Epithelial cell of esophagus (primary cell): Measurements from ENCODE around the gene TLR8.

Experiments
- DNase-seq: peaks from one replicate; pipeline ENCODE4 v3.0.0; 2010; ENCODE audit warnings: low read depth
- H3K4me3 ChIP-seq: 2 replicates; pipeline ENCODE4 v1.5.1; 2011; ENCODE audit warnings: mild to moderate bottlenecking, low read length, control low read depth
- TF ChIP-seq, protein P1 (sequence below): IDR thresholded peaks from 2 replicates; pipeline ENCODE4 v1.5.1; 2011; ENCODE audit warnings: low read depth, mild to moderate bottlenecking, low read length, control low read depth, inconsistent platforms; ENCODE audit not compliant: insufficient read depth; ENCODE audit errors: missing control alignments

Gene TLR8

DNA sequence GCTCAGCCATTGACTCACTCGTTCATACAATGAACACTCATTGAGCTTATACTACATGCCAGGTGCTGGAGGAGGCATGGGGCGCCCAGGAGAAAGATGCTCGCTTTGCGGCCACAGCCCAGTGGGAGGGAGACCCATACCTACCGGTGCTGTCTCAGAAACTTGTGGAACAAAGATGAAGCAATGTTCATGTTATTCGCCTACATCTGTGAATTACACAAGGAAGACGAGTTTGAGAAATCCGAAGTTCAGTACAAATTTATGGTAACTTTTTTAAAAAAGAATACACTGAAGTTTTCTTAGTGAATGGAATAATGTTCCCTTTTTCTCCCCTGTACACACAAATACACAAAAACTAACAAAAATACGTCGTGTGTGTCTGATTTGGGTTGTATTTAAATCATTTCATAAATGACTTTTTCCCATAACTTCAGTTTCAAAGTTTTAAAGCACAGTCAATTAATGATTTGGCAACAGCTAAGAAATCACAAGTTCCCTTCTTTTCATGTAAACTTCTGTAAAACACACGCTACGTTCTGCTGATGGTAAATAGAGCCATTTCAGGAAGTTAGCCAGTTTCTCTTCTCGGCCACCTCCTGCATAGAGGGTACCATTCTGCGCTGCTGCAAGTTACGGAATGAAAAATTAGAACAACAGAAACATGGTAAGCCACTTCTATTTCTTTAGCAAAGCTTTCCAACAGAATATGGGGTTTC lies at the start of gene TLR8:
TSS of gene TLR8 (plus strand) at position 575 of the 716 bp plus-strand sequence. CDS start at position 662, 87 bp downstream.
- TF ChIP-seq, protein P1, sequence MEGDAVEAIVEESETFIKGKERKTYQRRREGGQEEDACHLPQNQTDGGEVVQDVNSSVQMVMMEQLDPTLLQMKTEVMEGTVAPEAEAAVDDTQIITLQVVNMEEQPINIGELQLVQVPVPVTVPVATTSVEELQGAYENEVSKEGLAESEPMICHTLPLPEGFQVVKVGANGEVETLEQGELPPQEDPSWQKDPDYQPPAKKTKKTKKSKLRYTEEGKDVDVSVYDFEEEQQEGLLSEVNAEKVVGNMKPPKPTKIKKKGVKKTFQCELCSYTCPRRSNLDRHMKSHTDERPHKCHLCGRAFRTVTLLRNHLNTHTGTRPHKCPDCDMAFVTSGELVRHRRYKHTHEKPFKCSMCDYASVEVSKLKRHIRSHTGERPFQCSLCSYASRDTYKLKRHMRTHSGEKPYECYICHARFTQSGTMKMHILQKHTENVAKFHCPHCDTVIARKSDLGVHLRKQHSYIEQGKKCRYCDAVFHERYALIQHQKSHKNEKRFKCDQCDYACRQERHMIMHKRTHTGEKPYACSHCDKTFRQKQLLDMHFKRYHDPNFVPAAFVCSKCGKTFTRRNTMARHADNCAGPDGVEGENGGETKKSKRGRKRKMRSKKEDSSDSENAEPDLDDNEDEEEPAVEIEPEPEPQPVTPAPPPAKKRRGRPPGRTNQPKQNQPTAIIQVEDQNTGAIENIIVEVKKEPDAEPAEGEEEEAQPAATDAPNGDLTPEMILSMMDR, result no peak
- H3K4me3 ChIP-seq, result no peak within 1 kb of the TSS
- no peak for DNase-seq

DNA sequence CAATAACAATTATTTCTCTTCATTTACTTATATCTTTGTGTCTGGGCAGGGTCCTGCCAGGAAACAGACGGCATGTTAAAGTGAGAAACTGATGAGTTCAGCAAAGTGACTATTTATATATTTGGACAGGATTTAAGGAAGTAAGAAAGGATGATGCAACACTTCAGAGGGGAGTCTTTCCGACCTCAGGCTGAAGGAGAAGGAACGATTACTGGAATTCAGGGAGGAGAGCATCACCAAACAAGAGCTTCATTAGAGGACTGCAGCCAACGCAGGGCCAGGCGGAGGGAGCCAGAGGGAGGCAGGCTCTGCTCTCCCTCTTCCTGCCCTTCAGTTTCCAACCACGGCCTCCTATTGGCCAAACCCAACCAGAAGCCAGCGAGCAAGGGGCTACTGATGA lies 41.1 kb upstream of the TLR8 start:
- DNase-seq, result no peak
- TF ChIP-seq, protein P1, result no peak

DNA sequence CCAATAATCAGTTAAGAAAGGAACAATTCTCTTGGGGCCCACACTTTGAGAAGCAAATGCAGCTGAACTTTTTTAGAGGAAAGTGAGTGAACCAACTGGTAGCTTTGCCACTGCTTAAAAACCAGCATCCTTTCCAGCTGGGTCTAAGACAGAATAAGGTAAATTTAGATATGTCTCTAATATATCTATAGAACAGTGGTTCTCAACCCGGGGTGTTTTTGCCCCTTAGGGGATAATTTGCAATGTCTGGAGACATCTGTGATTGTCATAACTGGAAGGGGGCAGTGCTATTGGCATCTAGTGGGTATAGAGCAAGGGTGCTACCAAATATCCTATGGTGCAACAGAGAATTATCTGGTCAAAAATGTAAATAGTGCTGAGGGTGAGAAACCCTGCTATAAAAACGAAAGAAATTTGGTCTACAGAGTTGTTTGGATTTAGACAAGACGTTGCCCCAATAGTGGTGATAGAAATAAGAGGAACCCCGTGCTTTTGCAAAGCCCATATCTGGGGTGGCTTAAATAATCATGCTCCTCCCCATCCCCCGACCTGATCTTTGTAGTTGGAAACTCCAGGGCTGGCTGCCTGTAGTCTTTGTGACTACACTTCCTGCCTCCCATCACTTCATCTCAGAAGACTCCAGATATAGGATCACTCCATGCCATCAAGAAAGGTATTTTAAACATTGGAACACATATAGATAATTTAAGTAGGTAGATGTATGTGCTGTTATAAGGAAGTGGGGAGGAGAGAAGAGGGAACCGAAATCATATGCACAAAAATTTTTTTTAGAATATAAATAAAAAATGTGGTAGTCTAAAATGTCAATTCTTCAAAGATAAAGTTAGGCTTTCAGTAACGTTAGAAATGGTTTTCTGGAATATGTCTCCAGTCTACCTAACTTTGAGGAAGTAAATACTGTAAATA lies 39.7 kb upstream of the TLR8 start, which contains the start of gene TLR7:
TSS of gene TLR7 (plus strand) at position 622 of the 927 bp plus-strand sequence. CDS start 507 bp downstream, outside the sequence.
- TF ChIP-seq, protein P1, result no peak
- no peak within 1 kb of the TSS for H3K4me3 ChIP-seq

More for the DNA sequence above, 41.1 kb upstream of the TLR8 start:
- H3K4me3 ChIP-seq, result no peak overlapping the region

DNA sequence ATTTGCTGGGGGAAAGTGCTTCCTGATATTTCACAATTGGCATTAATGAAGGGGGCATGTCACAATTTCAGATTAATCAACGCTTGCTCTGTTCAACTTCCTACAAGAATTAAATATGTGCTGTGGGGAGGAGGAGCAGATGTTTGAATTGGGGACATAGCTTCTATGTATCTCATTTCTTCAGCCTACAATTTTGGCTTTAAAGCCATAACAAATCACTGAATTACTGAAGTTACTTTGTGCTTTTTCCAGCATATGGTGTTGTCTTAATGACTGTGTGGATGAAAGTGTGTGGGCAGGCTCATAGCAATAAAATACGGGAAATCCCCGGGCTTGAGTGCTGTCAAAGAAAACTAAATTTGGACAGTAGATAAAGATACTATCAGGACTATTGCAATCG lies 38.7 kb upstream of the TLR8 start:
- no peak overlapping the region for H3K4me3 ChIP-seq
- no peak for DNase-seq
- TF ChIP-seq, protein P1, result no peak

More for the DNA sequence above, 39.7 kb upstream of the TLR8 start, which contains the start of gene TLR7:
- no peak for DNase-seq

DNA sequence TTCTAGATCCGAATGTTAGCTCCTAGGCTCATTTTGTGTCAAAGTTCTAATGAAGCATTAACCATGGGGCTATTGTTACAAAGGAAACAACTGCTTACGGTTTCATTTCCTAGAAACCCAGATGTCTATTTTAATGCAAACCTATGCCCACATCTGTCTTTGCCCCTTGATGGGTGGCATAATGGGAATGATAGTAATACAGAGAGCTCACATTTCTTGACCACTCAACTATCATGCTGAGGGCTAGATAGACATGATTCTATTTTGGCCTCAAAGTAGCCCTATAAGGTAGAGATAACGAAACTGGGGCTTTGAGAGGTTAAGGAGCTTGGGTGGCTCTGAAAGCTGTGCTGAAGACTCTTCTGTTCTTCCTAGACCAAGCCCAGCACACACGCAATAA lies 37.7 kb upstream of the TLR8 start:
- TF ChIP-seq, protein P1, result no peak
- no peak overlapping the region for H3K4me3 ChIP-seq

DNA sequence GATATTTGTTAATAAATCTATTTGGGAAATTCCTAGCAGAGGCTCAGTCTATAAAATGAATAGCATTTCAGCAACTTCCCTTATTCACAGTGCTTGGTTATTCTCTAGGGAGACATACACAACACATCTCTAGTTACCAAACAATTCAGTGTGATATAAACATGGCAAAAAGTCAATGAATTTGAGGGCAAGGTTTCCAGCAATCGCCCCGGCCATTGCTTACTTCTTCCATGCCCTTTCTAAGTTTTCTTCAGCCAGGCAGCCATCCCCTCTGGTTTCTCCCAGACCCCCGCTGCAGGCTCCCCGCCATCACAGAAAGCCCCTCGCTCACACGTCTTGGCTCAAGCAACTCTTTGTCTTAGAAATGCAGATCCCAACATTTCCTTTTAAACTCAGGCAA lies 35.2 kb upstream of the TLR8 start:
- H3K4me3 ChIP-seq, result no peak overlapping the region
- no peak for DNase-seq
- TF ChIP-seq, protein P1, result no peak

More for the DNA sequence above, 37.7 kb upstream of the TLR8 start:
- no peak for DNase-seq
